SJSA1 (cell line): ENCODE measurements around the gene CRACDL. TPM values are rescaled to one million over a fixed set of nuclear protein-coding genes. Genes with fewer than 3 reads are reported as not detected.
"Not testable (repeated sequence)": the region's sequence is repeated elsewhere in the genome, so short reads cannot be mapped to it uniquely, and the experiment has no call there.

Source experiments
- DNase-seq, 2 experiments: peaks; one replicate each; pipeline ENCODE4 v3.0.0-alpha.2; 2015 to 2020; ENCODE audit warnings: low spot score in 2 of 2, low read depth in 1 of 2
- H3K27ac ChIP-seq: fragments of 250-450 bp; sonication (Bioruptor Pico); 2 replicates; pipeline ENCODE4 v1.5.1; 2020; ENCODE audit warnings: mild to moderate bottlenecking, moderate library complexity
- H3K27me3 ChIP-seq: fragments of 250-450 bp; sonication (Bioruptor Pico); replicated peaks from 2 replicates; pipeline ENCODE4 v1.5.1; 2020; ENCODE audit warnings: mild to moderate bottlenecking, moderate library complexity
- H3K36me3 ChIP-seq: fragments of 250-450 bp; sonication (Bioruptor Pico); 2 replicates; pipeline ENCODE4 v1.5.1; 2020; ENCODE audit warnings: mild to moderate bottlenecking
- H3K4me1 ChIP-seq: fragments of 250-450 bp; sonication (Bioruptor Pico); replicated peaks from 2 replicates; pipeline ENCODE4 v1.6.1; 2021; ENCODE audit warnings: mild to moderate bottlenecking
- H3K4me3 ChIP-seq: fragments of 250-450 bp; sonication (Bioruptor Pico); 2 replicates; pipeline ENCODE4 v1.5.1; 2020; ENCODE audit warnings: mild to moderate bottlenecking
- H3K9me3 ChIP-seq: fragments of 250-450 bp; sonication (Bioruptor Pico); replicated peaks from 2 replicates; pipeline ENCODE4 v1.5.1; 2020; ENCODE audit warnings: mild to moderate bottlenecking
- total RNA-seq: library from RNA; depleted of rRNA; stranded (reverse); fragments of >200 nt; shearing (Covaris generic); gene quantifications from 2 replicates; pipeline ENCODE4 v1.2.3, GENCODE V29; 2014

The CRACDL gene
- total RNA-seq, 1 experiment from 2014 or later, result not detected

DNA sequence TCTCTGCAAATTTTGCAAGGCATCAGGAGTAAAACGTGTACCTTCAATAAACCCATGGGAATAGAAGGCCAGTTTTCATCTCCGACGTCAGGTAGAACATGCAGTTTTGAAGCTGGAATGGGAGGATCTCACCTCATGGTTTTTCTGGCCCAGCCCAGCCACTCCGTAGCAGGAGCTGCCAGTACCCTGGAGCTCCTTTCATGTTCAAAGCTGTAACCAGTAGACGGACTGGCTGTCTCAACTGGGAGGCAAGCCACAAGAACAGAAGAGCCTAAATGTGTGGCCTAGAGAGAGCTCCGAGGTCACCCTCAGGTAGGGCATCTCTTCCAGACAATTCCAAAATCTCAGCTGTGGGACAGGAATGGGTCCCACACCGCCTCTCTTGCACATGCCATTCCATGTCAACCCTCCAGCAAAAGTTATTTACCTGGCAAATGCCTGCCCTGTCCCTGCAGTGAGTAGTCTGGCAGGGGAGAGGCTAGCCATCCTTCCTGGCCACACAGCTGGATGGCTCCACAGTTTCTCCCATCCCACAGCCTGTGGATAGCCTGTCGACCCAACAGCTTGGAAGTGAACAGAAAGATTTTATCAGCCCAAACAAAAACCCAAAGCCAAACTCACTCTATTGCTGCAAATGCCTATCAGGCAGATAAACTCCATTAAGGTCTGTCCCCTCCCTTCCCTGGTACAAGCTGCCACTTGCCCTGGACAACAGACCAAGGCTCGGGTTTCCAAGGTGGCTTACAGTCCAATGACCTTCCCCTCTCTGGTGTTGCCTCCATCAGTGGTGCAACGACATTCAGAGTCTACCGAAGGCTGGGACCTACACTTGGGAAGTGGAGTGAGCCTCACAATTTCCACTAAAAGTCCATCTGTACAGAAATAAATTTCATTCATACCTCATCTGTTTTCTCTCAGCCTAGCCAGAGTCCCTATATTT, 27.8 kb downstream of the CRACDL start:
- Histone ChIP-seq H3K27me3 (no peaks in the 10 kb centered on the region), H3K4me3 (no peak overlapping the region), H3K27ac (no peak overlapping the region), H3K9me3 (no peaks in the 10 kb centered on the region), H3K4me1 (no peaks in the 10 kb centered on the region), H3K36me3 (no peaks in the 10 kb centered on the region)
- peak in 1 of 2 experiments; percentile 21 for DNase-seq

- H3K4me1 ChIP-seq, result no peaks in the 10 kb centered on the region
- H3K9me3 ChIP-seq, result no peaks in the 10 kb centered on the region
- DNase-seq, result no peak
- no peaks in the 10 kb centered on the region for H3K36me3 ChIP-seq
- H3K27me3 ChIP-seq, result no peaks in the 10 kb centered on the region
- H3K27ac ChIP-seq, result no peak overlapping the region
- H3K4me3 ChIP-seq, result no peak overlapping the region
Observed at GRCh38 chr2:98907385-98907784, 28.6 kb downstream of the CRACDL start.

- DNase-seq, result peak in 1 of 2 experiments; percentile 29
- Histone ChIP-seq H3K4me3 (no peak overlapping the region), H3K9me3 (no peaks in the 10 kb centered on the region), H3K27ac (no peak overlapping the region), H3K27me3 (no peaks in the 10 kb centered on the region), H3K4me1 (no peaks in the 10 kb centered on the region), H3K36me3 (no peaks in the 10 kb centered on the region)
Observed at GRCh38 chr2:98903767-98904485, 32.1 kb downstream of the CRACDL start.

GRCh38 chr2:98903064-98903355, 33.0 kb downstream of the CRACDL start:
- Histone ChIP-seq H3K4me3 (no peak overlapping the region), H3K36me3 (no peaks in the 10 kb centered on the region), H3K4me1 (no peaks in the 10 kb centered on the region), H3K27me3 (no peaks in the 10 kb centered on the region), H3K9me3 (no peaks in the 10 kb centered on the region), H3K27ac (no peak overlapping the region)
- peak in 1 of 2 experiments; percentile 30 for DNase-seq

- H3K27me3 ChIP-seq, result no peaks in the 10 kb centered on the region
- H3K36me3 ChIP-seq, result no peaks in the 10 kb centered on the region
- H3K4me3 ChIP-seq, result no peak overlapping the region
- peak in 1 of 2 experiments; percentile 25 for DNase-seq
- H3K9me3 ChIP-seq, result no peaks in the 10 kb centered on the region
- no peak overlapping the region for H3K27ac ChIP-seq
- no peaks in the 10 kb centered on the region for H3K4me1 ChIP-seq
Observed at GRCh38 chr2:98902209-98903063, 33.6 kb downstream of the CRACDL start.

GRCh38 chr2:98901702-98902101, 34.3 kb downstream of the CRACDL start:
- Histone ChIP-seq H3K4me3 (no peak overlapping the region), H3K4me1 (no peaks in the 10 kb centered on the region), H3K36me3 (no peaks in the 10 kb centered on the region), H3K27me3 (no peaks in the 10 kb centered on the region), H3K27ac (no peak overlapping the region), H3K9me3 (no peaks in the 10 kb centered on the region)
- peak in 1 of 2 experiments; percentile 25 for DNase-seq

DNA sequence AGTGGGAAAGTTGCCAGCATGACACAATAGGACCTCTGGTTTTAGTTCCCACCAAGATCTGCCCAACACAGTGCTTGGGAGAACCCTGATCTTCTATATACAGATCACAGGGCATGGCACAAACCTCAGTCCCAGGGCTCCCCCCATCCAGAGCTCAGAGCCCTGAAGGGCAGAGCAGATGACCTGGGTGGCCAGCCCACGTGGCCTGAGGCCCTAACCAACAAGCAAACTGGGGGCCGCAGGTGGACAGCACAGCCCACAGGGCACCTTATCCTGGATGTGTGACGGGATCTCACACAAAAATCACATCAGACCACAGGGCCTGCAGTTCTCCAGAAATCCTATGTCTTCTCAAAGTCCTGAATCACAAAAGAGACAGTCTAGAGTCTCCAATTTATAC, 34.7 kb downstream of the CRACDL start:
- Histone ChIP-seq H3K9me3 (no peaks in the 10 kb centered on the region), H3K4me3 (no peak overlapping the region), H3K4me1 (no peaks in the 10 kb centered on the region), H3K27me3 (no peaks in the 10 kb centered on the region), H3K36me3 (no peaks in the 10 kb centered on the region), H3K27ac (no peak overlapping the region)
- DNase-seq, result peak in 1 of 2 experiments; percentile 15

DNA sequence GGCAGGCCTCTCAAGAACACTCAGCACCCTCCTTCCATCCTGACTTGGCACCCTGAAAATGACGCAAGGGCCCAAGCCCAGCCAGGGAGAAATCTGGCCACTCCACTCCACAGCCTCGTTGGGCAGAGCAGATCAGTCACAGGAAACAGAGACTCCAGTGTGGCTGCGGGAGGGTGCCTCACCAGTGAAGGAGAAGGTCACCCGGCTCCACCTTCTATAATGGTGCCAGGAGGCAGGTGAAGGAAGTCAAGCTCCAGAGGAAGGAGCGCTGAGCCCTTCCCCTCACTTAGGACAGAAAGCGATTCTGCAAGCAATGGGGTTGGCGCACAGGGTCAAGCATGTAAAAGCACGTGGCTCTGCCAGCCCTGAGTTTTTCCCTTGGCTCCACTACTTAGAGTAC, 35.3 kb downstream of the CRACDL start:
- no peaks in the 10 kb centered on the region for H3K4me1 ChIP-seq
- no peaks in the 10 kb centered on the region for H3K9me3 ChIP-seq
- peak in 1 of 2 experiments; percentile 18 for DNase-seq
- H3K36me3 ChIP-seq, result no peaks in the 10 kb centered on the region
- no peak overlapping the region for H3K27ac ChIP-seq
- no peak overlapping the region for H3K4me3 ChIP-seq
- H3K27me3 ChIP-seq, result no peaks in the 10 kb centered on the region

- H3K4me3 ChIP-seq, H3K27ac ChIP-seq, DNase-seq, H3K36me3 ChIP-seq, H3K27me3 ChIP-seq, H3K9me3 ChIP-seq, H3K4me1 ChIP-seq: not testable (repeated sequence)
Observed at GRCh38 chr2:98899703-98900078, 36.3 kb downstream of the CRACDL start.

- Histone ChIP-seq H3K9me3 (no peaks in the 10 kb centered on the region), H3K36me3 (no peaks in the 10 kb centered on the region), H3K27ac (no peak overlapping the region), H3K27me3 (no peaks in the 10 kb centered on the region), H3K4me1 (no peaks in the 10 kb centered on the region), H3K4me3 (no peak overlapping the region)
- DNase-seq, result peak in 1 of 2 experiments; percentile 22
Observed at GRCh38 chr2:98899041-98899702, 36.9 kb downstream of the CRACDL start.

- no peaks in the 10 kb centered on the region for H3K9me3 ChIP-seq
- no peak overlapping the region for H3K27ac ChIP-seq
- no peaks in the 10 kb centered on the region for H3K27me3 ChIP-seq
- H3K4me3 ChIP-seq, result no peak overlapping the region
- H3K36me3 ChIP-seq, result no peaks in the 10 kb centered on the region
- H3K4me1 ChIP-seq, result no peaks in the 10 kb centered on the region
- DNase-seq, result peak in 1 of 2 experiments; percentile 16
Observed at GRCh38 chr2:98898423-98898841, 37.6 kb downstream of the CRACDL start.

DNA sequence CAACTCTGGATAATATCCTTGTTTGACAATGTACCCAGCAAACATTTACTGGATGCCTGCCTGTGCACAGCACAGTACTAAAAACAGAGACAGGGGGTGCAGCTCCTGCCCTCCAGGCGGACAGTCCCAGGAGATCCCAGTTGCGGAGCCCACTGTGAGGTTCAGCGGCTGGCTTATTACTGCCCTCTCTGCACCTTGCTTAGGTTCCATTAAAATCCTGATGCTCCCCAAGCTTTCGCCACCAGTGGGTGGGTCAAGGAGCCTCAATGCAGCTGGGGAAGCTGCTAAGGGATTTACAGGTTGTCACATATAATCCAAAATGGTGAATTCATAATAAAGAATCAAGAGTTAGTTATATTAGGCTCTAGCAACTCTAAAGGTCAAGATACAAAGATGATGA, 38.3 kb downstream of the CRACDL start:
- H3K9me3 ChIP-seq, result no peaks in the 10 kb centered on the region
- H3K27me3 ChIP-seq, result no peaks in the 10 kb centered on the region
- H3K27ac ChIP-seq, result no peak overlapping the region
- no peaks in the 10 kb centered on the region for H3K4me1 ChIP-seq
- peak in 1 of 2 experiments; percentile 27 for DNase-seq
- H3K4me3 ChIP-seq, result no peak overlapping the region
- H3K36me3 ChIP-seq, result no peaks in the 10 kb centered on the region

GRCh38 chr2:98896944-98897343, 39.1 kb downstream of the CRACDL start:
- no peaks in the 10 kb centered on the region for H3K4me1 ChIP-seq
- no peaks in the 10 kb centered on the region for H3K27me3 ChIP-seq
- H3K36me3 ChIP-seq, result no peaks in the 10 kb centered on the region
- no peak overlapping the region for H3K4me3 ChIP-seq
- no peaks in the 10 kb centered on the region for H3K9me3 ChIP-seq
- H3K27ac ChIP-seq, result no peak overlapping the region
- no peak for DNase-seq
